Brain microvascular endothelial cell (primary cell): Measurements from ENCODE around the gene SLC9C1.

Source experiments
- DNase-seq: peaks from one replicate; pipeline ENCODE4 v3.0.0-alpha.2; 2020
- H3K27ac ChIP-seq: fragments of 250-450 bp; sonication (Bioruptor Pico); 2 replicates; pipeline ENCODE4 v1.5.1; 2020; ENCODE audit warnings: mild to moderate bottlenecking, moderate library complexity
- H3K27me3 ChIP-seq: fragments of 250-450 bp; sonication (Bioruptor Pico); replicated peaks from 2 replicates; pipeline ENCODE4 v1.5.1; 2020; ENCODE audit warnings: mild to moderate bottlenecking
- H3K36me3 ChIP-seq: fragments of 250-450 bp; sonication (Bioruptor Pico); replicated peaks from 2 replicates; pipeline ENCODE4 v1.5.1; 2020; ENCODE audit warnings: mild to moderate bottlenecking
- H3K4me3 ChIP-seq: 2 replicates; pipeline ENCODE4 v1.5.1; 2011; ENCODE audit warnings: low read depth, mild to moderate bottlenecking, control low read depth, low read length, moderate library complexity
- in situ Hi-C: cut with HindIII; loops from 2 replicates; pipeline ENCODE4 v1.10.0; 2017; ENCODE audit warnings: low sequenced_read_pairs, low pct_ligation_motif_present
- TF ChIP-seq, protein P1 (sequence below): IDR thresholded peaks from 2 replicates; pipeline ENCODE4 v1.5.1; 2011; ENCODE audit warnings: low read depth, mild to moderate bottlenecking, moderate library complexity, low read length, control low read depth, inconsistent platforms; ENCODE audit errors: missing control alignments

Gene SLC9C1

DNA sequence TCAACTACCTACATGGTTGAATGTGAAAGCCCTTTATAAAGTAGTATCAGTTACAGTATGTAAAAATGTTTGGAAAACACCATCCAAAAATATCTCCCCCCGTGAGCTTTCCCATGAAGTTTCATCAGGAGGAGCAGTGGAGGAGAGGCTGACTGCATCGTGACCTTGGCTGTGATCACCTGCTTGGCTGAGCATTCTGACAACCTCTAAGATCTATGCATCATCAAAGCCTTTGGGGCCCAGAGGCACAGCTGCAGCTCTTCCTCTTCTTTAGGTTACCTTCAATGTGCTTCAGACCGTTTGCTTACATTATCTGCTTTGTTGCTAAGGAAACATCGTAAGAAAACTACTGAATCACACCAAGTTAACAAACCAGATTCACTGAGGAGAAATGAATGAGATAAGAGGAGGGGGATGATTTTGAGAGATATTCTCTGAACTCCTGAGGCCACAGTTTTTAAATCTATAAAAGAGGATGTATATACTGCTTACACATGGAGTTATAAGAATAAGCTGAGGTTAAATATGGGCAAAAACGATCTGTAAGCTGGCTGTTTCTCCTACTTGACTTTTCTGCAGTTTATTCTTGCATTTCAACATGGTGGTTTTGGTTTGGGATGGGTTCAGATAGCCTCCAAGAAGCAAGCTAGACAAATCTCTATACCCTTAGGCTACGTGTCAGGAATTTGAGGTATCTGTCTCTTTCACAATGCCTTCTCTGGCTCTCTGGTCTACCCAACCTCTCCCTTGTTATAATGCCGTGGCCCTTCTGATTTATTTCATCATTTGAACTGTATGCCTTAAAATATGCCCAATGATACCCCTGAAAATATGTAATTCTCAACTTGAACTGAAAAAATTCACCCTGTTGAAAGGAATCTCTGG, 164.9 kb downstream of the SLC9C1 start:
- no peak overlapping the region for H3K4me3 ChIP-seq
- no peaks in the 10 kb centered on the region for H3K36me3 ChIP-seq
- DNase-seq: no peak
- TF ChIP-seq, protein P1, sequence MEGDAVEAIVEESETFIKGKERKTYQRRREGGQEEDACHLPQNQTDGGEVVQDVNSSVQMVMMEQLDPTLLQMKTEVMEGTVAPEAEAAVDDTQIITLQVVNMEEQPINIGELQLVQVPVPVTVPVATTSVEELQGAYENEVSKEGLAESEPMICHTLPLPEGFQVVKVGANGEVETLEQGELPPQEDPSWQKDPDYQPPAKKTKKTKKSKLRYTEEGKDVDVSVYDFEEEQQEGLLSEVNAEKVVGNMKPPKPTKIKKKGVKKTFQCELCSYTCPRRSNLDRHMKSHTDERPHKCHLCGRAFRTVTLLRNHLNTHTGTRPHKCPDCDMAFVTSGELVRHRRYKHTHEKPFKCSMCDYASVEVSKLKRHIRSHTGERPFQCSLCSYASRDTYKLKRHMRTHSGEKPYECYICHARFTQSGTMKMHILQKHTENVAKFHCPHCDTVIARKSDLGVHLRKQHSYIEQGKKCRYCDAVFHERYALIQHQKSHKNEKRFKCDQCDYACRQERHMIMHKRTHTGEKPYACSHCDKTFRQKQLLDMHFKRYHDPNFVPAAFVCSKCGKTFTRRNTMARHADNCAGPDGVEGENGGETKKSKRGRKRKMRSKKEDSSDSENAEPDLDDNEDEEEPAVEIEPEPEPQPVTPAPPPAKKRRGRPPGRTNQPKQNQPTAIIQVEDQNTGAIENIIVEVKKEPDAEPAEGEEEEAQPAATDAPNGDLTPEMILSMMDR: no peak
- no peaks in the 10 kb centered on the region for H3K27me3 ChIP-seq
- in situ Hi-C loops: no loop called here
- H3K27ac ChIP-seq: no peak overlapping the region

DNA sequence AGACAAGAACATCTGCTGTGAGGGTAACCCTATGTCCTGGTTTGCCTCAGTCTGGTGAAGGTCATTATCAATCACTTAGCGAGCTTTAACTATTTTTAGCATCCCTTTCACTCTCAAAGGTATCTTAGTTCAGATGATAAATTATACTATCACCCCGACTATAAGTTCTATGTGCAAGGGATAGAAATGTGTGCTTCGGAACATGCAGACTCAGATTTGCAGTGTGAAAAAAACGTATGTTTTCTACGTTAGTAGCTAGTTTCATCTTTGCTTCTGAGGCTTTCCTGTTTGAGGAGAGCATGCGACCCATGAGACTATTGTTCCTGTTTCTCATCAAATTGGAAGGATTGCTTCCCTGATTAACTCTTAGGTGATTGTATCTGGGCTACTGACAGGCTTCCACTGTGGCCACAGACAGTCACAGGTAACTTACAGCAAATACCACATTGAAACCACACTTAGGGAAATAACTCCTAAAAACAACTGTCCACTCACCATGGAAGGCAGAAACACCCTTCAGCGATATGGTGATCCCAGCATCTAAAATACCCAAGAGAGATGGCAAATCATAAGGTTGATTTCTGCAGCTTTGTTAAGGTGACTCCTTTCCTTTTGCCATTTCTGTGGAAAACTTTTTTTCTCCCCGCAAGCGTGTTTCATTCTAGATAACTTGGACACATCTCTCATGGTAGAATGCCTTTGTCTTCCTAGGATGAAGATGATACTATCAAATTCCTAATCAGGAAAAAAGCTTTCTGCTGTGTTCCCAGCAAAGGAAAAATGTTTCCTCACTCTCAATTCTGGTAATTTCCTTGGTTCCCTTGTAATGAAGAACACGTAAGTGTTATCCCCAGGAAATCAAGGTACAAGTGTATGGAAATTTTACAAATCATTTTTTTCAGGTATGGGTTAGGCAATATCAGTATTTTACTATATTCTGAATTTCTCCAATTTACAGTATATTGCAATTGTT, 166.2 kb downstream of the SLC9C1 start:
- no peak for DNase-seq
- no peaks in the 10 kb centered on the region for H3K27me3 ChIP-seq
- H3K4me3 ChIP-seq: no peak overlapping the region
- TF ChIP-seq, protein P1: no peak
- in situ Hi-C loops: no loop called here
- no peaks in the 10 kb centered on the region for H3K36me3 ChIP-seq
- no peak overlapping the region for H3K27ac ChIP-seq

DNA sequence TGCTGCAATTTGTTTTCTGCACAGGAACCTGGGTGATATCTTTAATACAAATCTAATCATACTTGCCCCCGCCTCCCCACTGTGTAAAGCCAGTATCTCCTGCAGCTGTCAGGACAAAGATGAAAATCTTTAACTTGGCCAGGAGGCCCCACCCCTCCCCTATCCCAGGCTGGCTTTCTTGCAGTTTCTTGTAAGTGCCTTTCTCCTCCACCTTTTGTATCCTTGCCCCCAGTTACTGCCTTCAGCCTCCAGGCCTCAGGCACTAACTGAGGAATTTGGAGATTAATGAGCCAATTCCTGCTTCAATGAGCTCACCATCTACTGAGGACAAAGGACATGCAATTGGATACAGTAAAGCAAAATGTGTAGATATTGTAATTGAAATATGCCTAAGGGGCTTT, 167.5 kb downstream of the SLC9C1 start:
- Histone ChIP-seq H3K4me3 (no peak overlapping the region), H3K27me3 (no peaks in the 10 kb centered on the region), H3K36me3 (no peaks in the 10 kb centered on the region), H3K27ac (no peak overlapping the region)
- TF ChIP-seq, protein P1: no peak
- DNase-seq: no peak
- in situ Hi-C loops: no loop called here

DNA sequence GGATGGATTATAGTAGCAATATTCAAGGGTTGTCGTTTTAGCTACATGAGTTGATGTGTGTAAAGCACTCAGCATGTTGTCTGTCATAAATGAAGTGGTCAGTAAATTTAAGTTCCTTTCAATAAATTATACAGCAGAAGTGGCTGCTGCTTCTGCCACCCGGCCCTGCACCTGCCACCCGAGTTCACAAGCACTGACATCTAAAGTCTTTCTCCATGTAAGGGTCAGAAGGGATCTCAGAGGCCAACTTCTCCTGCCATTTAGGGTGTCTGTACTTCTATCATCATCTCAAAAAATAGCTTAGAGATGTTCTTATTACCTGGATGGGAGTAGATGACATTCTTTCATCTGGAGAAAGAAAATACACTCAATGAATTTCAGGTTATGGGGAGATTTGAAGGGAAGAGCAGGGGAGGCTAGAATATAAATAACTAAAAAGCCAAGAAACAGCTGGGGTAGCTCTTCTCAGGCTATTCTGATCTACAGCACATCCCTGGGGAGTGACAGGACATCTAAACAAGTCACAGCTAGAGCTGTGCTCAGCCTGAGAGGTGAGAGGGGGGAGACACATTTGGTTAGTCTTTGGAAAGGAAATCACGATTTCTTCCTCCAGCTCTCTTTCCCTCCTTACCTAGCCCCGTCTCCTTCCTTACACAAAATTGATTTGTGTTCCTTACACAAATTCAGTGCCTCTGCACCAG, 169.0 kb downstream of the SLC9C1 start:
- Histone ChIP-seq H3K27ac (no peak overlapping the region), H3K36me3 (no peaks in the 10 kb centered on the region), H3K27me3 (no peaks in the 10 kb centered on the region), H3K4me3 (no peak overlapping the region)
- DNase-seq: no peak
- in situ Hi-C loops: no loop called here
- TF ChIP-seq, protein P1: no peak

DNA sequence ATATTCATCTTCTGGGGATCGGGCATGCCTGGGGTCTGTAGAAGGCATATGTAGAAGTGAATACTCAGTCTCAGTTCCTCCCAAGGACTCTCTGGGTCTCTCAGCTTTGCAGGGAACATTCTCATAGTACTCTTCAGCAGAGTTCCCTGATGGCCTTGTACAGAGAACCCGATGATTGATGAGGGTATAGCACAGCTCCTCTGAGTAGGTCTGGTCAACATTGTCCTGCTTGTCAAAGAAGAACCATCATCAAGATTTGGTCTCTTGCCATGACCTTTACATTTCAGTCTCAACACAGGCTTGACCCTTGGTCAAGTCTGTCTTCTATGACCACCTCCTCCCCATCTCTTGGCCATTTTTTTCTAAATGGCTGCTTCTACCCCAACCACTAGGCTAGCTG, 170.5 kb downstream of the SLC9C1 start:
- DNase-seq: no peak
- in situ Hi-C loops: no loop called here
- TF ChIP-seq, protein P1: no peak
- H3K36me3 ChIP-seq: no peaks in the 10 kb centered on the region
- H3K27me3 ChIP-seq: no peaks in the 10 kb centered on the region
- H3K27ac ChIP-seq: no peak overlapping the region
- H3K4me3 ChIP-seq: no peak overlapping the region
